ENCODE data around the gene TRAPPC1. TPM values are rescaled to one million over a fixed set of nuclear protein-coding genes. Genes with fewer than 3 reads are reported as not detected.

TRAPPC1 gene
- total and polyA plus RNA-seq, 2 of the 8 experiments (the other 6 are each of a cell fraction or from before 2014, with no cell fraction given) = 114 to 170 TPM

DNA sequence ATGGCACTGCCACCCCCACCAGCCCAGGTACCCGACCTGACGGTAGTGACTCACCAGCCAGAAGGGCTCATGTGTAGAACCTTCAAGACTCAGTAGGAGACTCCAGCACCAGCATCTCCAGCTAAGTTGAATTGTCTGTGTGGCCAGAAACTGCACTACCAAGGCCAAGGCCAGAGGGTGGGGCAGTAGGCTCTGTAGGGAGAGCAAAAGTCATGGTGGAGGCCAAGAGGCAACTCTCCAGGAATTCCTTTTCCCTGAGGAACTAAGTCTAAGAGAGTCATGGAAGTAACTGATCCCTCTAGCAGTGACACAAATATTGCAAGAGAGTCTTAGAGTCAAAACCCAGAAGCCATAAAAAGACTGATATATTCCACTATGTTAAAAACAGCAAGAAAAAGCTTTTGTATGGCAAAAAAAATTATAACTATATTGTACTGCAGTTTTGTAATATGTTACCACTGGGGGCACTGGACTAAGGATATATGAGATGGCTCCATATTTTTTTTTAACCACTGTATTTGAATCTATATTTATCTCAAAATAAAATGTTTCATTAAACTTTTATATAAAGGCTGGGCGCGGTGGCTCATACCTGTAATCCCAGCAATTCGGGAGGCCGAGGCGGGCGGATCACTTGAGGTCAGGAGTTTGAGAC lies 40.5 kb upstream of the TRAPPC1 start (continued):
- TF ChIP-seq POLR2AphosphoS5 (IDR thresholded peaks at IDR 0.05; ENCODE audit: low read depth, low read length) = no peak
- no peak for TF ChIP-seq ZNF274 (IDR thresholded peaks at IDR 0.05; ENCODE audit: borderline replicate concordance, extremely low read depth, low read length)
- no peak for TF ChIP-seq CHD1 (IDR thresholded peaks at IDR 0.05; ENCODE audit: low read depth, low read length)
- no peak for TF ChIP-seq RAD21 (IDR thresholded peaks at IDR 0.05 in 1 of 2, conservative IDR thresholded peaks at IDR 0.05 in 1 of 2; ENCODE audit: low read depth in 2 of 2, low read length in 2 of 2)
- no peak for TF ChIP-seq SIX5 (IDR thresholded peaks at IDR 0.05; ENCODE audit: low read depth, low read length)
- no peak for TF ChIP-seq NRF1 (IDR thresholded peaks at IDR 0.05; ENCODE audit: low read depth, low read length)
